NCI-H345 (cell line): ENCODE data around the gene ATP9B.

Source experiments
- DNase-seq: peaks from one replicate; lab custom pipeline; 2025; lab: John Stamatoyannopoulos, UW

ATP9B gene

DNA sequence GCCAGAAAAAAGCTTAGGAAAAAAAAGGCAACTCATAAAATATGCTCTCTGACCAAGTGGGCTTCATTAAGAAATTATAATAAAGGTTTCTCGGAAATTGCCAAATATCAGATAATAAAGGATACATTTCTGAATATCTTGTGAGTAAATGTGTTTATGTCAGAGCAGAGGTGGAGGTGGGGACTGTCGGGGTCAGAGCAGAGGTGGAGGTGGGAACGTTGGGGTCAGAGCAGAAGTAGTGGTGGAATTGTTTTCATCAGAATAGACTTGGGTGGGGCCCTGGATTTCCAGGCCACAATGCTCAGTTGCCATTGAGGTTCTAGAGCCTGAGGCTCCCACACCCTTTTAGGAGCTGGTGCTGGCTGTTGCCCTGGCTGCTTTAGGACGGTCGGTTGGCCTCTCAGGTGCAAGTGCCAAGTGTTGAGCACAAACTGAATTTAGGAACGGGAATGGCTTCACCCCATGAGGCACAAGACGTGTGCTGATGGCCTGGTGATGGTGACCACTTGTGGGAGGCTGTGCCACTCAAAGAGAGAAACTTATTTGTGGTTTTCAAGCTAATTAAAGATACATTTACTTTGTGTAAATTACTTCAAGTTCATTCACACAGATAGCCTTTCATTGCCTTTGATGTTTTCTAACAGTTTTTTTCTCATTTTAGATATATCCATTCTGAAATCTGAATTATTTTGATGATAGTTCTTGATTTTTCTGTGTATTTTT is 131.5 kb downstream of the ATP9B start:
- DNase-seq: peak; percentile 14

DNA sequence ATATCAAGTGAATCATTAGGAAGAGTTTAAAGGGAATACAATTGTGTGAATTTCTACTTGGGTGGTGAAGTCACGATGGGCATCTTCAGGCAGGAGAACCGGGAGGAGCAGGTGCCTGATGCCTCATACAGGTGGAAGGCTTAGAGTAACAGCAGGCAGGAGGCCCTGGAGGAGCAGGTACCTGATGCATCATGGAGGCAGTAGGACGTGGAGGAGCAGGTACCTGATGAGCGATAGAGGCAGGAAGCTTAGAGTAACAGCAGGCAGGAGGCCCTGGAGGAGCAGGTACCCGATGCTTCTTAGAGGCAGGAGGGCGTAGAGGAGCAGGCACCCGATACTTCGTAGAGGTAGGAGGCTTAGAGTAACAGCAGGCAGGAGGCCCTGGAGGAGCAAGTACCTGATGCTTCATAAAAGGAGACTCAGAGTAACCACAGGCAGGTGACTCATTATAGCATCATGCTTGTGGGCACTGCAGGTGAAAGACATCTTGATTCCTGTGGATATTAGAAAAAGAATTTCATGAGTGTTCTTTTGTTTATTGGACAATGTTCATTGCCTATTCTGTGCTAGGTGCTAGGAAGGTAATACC is 133.9 kb downstream of the ATP9B start:
- DNase-seq: no peak

DNA sequence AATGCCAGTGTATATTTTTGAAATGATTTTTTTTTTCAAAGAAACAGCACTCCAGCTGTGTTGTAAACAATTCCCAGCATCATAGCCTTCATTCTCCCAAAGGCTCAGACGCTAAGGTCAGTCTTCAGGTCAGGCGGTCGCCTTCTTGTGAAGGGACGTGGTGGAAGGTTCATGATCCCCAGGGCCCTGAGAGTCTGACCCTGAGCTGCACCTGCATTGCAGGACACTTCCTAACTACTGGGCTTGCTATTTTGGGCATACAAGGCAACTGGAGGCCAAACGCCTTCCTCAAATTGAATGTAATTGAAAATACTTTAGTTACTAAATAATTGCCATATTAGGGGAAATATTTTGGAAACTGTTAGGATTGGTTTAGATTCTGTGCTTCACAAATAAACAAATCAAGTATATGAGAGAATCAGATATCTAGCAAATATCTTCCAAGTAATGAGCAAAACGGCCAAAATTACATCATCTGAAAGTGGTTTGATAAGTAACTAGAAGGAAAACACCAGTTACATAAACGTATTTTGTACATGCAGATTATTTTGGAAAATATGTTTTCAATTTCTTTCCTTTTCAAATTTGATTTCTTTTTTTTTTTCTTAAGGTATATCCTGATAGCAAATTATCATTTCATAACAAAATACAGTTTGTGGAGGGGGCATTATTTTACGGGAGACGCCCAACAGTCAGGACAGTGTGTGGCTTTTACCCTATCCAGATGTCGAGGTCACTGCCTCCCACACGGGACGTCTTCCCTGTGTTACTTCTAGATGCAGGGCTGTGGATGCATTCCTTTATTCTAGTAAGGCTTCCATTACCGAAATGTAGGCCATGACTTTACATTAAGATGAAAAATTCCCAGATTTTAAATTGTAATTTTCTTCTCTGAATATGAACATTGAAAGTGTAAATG is 136.0 kb downstream of the ATP9B start:
- no peak for DNase-seq

DNA sequence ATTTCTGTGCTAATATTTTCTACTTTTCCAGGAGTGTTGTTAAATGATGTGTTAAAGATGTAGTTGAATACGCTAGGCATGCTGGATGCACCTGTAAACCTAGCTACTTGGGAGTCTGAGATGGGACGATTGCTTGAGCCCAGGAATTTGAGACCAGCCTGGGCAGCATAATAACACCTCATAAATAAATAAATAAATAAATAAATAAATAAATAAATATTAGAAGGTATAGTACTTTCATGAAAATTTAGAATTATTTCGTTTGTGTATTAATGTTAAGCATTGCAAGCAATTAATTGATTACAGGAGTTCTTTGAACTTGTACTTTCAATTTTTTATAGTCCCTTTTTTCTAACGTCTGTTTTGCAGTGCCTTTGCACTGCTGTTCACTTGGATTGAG is 137.2 kb downstream of the ATP9B start:
- DNase-seq: no peak

DNA sequence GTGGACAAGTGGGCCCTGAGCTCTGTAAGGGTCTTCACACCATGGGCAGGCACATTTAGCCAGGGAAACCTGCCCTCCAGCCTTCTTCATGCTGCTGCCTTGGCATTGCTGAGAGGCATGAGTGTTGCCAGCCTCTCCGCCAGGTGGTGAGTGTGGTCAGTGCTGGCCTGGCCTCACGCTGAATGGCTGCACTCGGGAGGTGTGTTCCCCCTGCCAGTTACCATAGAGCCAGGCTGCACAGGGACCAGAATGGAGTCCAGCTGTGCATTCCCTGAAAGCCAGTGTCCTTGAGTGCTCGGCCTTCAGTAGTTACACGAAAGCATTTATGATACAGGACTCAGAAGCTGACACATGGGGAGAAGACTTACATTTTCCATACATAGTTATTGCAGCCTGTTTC is 139.7 kb downstream of the ATP9B start:
- no peak for DNase-seq

DNA sequence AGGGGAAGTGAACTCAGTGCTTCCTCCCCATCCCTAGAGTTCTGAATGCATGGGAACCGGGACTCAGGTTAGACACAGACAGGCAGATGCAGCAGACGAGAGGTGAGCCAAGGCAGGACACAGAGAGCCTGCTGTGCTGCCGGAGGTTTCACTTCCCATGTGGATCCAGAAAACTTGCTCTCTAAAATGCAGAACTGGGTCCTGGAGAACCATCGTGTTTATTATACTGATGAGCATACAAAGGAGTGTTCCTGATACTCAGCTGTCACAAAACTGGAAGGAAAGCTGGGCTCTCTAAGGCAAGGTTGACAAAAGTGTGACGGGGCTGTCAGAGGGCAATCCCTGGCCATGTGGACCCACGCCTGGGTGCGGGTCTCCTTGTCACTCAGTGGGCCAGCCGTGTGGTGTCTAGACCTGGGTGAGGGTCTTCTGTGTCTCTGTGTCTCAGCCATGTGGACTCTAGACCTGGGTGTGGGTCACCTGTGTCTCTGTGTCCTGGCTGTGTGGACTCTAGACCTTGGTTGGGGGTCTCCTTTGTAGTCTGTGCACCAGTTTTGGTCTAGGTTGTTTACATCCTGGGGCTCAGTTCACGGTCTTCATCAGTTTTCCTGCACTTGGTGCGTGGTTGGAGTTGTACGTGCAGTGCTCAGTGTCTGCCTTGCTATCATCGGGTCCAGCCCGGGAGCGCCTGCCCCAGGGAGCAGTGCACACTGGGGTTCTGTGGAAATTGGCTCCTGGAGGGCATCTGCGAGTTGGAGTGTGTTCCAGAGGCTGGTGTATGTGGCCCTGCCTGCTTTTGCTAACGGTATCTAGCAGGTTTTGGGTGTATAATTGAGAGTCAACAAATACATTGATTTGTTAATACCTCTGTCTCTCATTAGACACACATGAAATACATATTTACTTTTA is 141.1 kb downstream of the ATP9B start:
- DNase-seq: no peak

DNA sequence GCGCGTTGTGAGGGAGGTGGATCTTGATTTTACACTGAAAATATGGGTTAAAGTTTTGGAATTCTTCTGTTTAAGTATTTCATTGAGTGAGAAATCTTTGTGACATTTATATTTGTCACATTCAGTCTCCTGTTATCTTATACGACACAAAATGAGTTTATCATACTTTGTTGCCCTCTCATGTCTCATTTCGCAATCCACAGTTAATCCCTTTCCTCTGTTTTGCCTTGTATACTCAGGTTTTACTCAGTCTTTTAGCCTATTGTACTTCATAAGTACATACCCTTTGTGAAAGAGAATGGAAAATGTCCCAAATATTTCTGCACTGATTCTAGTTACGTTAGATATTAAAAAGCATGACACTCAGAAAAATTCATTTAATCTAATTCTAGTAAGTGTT is 142.7 kb downstream of the ATP9B start:
- DNase-seq: no peak

DNA sequence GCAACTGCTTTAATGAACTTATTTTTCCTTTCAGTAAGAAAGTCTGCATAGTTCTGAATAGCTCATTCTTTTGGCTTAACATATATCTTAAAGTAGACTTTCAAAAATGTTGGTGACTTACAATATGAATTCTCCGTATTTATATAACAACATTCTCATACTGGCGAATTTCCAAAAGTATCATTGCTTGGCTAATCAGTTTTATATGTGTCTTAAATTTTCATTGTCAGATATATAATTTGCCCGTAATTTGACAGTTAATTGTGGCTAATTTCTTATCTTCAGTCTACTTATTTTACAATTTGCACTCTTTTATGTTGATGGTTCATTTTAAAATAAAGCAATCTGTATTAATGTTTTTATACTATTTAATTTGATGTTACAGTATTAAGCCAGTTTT is 144.9 kb downstream of the ATP9B start:
- no peak for DNase-seq

DNA sequence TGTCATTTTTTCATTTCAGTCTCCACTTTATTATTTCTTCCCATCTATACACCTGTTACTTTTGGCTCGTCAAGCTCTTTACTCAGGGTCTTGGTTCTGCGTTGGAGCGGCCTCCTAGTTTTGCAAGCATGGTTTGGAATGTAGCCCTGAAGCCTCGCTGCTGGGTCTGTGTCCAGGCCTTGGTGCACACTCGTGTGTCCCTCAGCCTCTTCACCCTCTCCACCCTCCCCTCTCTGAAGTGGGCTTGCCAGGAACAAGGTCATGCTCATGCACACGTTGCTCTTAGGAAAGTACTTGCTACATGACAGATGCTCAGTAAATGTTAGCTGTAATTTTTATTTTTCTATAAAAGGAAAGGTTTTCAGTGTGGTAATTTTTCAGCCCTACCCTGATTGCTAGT is 147.0 kb downstream of the ATP9B start:
- DNase-seq: no peak

DNA sequence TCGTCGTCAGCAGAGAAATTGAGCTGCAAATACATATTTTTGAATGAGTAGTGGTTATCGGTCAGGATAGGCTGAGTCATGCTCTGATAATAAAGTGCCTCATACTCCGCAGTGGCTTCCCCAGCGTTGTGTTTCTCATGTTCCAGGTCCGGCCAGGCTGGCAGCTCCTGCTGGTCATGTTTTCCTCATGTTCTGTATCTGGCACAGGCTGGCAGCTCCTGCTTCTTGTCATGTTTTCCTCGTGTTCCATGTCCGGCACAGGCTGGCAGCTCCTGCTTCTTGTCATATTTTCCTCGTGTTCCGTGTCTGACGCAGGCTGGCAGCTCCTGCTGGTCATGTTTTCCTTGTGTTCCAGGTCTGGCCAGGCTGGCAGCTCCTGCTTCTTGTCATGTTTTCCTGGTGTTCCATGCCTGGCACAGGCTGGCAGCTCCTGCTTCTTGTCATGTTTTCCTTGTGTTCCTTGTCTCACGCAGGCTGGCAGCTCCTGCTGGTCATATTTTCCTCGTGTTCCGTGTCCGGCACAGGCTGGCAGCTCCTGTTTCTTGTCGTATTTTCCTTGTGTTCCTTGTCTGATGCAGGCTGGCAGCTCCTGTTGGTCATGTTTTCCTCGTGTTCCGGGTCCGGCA is 148.9 kb downstream of the ATP9B start:
- no peak for DNase-seq

DNA sequence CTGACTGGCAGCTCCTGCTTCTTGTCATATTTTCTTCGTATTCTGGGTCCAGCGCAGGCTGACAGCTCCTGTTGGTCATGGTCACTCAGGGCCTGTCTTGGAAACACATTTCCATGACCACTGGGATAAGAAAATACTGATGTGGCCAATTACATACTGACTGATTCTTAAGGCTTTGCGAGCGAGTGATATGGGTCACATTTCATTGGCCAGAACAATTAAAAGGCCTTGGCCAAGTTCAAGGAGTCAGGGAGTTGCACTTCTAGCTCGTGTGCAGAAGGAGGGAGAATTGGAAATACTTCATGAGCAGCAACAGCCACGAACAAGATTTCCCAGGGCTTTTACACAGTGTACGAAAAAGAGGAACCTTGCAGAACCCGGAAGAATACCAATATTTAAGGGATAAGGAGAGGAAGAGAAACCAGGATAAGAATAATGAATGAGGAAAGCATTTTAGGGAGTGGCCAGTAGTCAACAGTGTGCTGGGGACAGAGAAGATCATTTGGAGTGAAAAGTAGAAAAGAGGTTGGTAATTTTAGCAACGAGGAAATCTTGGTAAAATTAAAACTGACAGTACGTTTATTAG is 149.5 kb downstream of the ATP9B start:
- no peak for DNase-seq

DNA sequence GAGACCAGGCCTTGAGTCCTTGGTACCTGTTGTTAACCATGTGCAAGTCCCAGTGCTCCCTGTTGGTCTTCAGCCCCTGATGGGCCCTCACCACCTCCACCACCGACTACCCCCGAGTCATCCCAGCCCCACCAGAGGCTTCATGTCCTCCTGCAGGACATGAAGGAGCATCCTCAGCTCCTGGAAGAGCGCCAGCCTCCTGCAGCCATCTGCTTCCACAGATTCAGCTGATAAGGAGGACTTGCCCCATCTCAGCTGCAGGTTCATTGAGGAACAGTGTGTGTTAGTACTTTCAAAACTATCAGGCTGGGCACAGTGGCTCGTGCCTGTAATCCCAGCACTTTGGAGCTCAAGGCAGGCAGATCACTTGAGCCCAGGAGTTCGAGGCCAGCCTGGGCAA is 151.9 kb downstream of the ATP9B start:
- no peak for DNase-seq

DNA sequence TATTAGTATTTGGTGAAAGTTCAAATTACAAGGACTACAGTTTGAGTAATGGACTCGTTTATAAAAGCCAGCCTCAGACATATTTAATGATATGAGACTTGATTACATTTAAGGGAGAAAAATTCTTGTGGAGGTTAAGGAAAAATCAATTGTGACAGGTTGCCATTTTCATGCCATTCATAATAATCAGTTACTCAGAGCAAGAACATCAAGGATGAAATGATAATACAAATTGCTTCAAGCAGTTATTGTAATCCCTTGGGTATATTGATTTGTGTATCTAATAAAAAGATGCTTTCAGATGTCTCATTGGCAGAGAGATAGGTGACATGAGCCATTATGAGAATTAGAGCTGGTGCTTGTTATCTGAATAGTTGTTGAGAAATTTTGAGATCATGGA is 153.6 kb downstream of the ATP9B start:
- DNase-seq: no peak

DNA sequence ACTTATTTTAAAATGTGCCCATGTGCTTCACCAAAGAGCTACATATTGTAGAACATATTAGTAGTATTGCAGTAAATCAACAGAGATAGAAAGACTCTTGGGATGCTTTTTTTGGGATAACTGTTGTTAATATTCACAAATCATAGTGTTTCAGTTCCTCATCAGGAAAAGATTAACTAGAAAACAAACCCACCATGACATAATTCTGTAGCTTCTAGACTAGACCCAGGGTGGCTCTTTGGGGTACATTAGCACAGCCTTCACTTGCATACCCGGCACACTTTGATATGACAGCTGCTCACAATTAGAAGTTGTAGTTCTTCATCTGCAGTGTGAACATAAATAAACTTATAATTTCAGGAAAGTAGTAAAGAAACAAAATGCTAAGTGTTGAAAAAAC is 154.2 kb downstream of the ATP9B start:
- no peak for DNase-seq

DNA sequence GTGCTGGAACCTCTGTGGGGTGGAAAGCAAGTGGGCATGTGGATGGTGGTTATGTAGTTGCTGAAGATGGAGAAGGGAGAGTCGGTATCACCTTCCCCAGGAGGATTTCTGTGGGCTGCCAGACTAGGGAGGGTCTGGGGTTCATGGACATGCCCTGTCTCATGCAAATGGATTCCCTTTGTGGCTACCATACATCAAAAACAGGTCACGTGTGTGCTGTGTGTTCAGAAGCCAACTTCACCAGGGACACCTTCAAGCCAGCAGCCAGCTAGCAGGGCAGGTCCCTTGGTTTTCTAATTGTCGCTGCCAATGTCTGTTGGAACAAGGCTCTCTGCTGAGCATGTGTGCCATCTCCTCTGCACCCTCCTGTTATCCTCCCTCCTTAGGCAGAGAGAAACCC is 155.2 kb downstream of the ATP9B start:
- DNase-seq: no peak

DNA sequence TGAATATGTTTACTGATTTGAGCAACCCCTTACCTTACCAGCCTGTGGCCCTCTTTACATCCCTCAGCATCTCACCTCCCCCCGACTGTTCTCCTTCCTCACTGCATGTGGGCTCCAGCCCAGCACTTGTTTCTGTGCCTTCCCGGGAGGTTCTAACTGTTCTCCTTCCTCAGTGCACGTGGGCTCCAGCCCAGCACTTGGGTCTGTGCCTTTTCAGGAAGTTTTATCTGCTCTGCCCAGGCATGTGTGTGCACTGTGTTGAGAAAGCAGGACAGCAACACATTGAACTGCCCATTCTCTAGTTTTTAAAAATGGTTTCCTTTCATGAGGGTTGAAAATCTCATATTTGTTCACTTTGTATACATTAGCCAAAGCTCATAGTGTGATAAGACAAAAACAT is 158.4 kb downstream of the ATP9B start:
- no peak for DNase-seq

DNA sequence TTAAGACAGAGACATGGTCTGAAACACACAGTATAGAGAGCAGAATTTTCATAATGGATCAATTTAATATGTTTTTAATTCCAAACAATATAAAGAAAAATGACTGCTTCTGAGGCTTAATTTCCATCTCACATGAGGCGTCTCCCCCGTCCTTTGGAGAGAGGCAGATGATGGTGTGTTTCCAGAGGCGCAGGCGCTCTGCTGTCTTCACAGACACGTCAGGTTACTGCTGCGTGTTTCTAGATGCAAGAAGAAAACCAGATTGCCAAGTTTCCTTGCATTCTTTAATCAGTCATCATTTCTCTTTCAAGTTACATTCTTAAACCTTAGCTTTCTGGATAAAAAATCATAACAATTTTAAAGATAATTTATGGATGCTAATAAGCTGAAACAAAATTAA is 160.2 kb downstream of the ATP9B start:
- no peak for DNase-seq

DNA sequence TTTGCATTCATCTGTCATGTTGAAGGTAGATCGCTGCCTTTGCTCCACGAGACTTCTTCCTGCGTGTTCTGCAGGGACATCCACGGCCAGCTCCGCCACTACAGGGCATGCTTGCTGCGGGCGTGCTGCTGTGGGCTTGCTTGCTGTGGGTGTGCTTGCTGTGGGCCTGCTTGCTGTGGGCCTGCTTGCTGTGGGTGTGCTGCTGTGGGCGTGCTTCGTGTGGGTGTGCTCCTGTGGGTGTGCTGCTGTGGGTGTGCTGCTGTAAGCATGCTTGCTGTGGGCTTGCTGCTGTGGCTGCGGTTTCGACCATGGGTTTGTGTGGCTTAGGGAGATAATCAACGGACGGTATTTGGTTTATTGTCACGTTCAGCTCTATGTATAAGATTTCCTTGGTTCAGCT is 165.2 kb downstream of the ATP9B start:
- DNase-seq: no peak

DNA sequence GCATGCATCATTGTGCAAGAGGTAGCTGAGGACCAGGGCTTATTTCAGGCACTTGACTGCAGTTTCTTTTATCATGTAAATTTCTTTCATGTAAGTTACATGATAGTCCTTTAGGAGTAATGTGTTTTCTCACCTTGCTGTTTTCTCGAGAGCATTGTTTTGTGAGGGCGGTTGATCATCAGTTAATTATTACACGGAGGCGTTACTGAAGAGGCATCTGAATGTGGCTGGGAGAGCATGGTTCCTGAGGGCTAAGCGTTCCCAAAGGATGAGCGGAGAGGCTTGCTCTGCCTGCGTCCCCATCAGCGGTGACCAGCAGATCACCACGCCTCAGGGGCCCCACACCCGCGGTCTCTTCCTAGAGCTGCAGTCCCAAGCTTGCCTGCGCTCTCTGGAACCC is 170.4 kb downstream of the ATP9B start:
- DNase-seq: peak; percentile 27

DNA sequence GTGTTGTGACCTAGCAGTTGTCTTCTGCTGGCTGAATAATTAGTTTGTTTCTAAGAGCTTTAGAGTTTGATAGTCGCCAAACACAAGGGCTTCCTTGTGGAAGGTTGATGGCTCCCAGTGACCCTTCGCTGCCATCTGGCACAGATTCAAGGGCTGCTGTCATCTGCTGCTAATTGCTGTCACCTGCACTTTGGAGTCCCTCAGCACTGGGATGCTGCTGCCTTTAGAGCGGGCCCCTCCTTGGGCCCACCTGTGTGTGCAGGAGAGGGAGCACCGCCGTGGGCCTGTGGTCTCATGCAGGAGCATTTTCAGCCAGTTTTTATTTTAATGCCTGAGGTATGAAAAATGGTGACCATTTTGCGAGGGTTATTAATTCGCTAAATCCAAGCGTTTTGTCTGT is 172.6 kb downstream of the ATP9B start:
- peak; percentile 55 for DNase-seq

DNA sequence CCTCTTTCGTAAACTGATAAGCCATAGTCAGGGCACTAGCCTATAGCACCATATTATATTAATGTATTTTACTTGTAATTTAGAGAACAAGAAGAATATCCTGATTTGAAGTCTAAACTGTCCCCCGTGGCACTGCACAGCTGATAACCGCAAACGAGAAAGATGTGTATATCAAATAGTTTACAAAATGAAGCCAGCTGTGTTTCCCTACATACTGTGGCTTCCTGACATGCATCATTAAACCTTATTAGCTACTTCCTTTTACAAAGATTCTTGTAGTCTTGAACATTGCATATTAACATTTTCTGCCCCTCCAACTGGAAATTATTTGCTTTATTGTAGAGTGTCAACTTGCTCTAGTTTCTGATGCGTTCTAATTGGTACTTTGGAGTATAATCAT is 173.1 kb downstream of the ATP9B start:
- no peak for DNase-seq
